Vagina (tissue), 2 donors: ENCODE results near the gene ABCD4. TPM values are rescaled to one million over a fixed set of nuclear protein-coding genes. Genes with fewer than 3 reads are reported as not detected.

Experiments
- DNase-seq, 2 donors: peaks; one replicate each; pipeline ENCODE4 v3.0.0-alpha.2; 2017; ENCODE audit errors: extremely low spot score in 2 of 2
- H3K27ac ChIP-seq: fragments of 200-600 bp; sonication (generic); one replicate; pipeline ENCODE4 v1.5.1; 2019
- H3K27me3 ChIP-seq: fragments of 200-600 bp; sonication (generic); one replicate; pipeline ENCODE4 v1.5.1; 2019
- H3K36me3 ChIP-seq, 2 donors: fragments of 200-600 bp; sonication (generic); one replicate each; pipeline ENCODE4 v1.5.1; 2017 to 2019
- H3K4me1 ChIP-seq: fragments of 200-600 bp; sonication (generic); one replicate; pipeline ENCODE4 v1.5.1; 2019
- H3K4me3 ChIP-seq, 2 donors: fragments of 200-600 bp; sonication (generic); 1 replicate in 1 of 2; 2 replicates in 1 of 2; pipeline ENCODE4 v1.5.1; 2016 to 2019
- H3K9me3 ChIP-seq: fragments of 200-600 bp; sonication (generic); one replicate; pipeline ENCODE4 v1.5.1; 2019
- CTCF ChIP-seq, 3 experiments: fragments of 450-650 bp in 2 of 3; fragments of 200-600 bp in 1 of 3; sonication (generic) in 1 of 3; IDR thresholded peaks; one replicate each; pipeline ENCODE4 v1.5.1; 2017 to 2019; ENCODE audit warnings: antibody characterized with exemption in 3 of 3, mild to moderate bottlenecking in 2 of 3, moderate library complexity in 2 of 3
- POLR2A ChIP-seq, 2 donors: fragments of 450-650 bp; IDR thresholded peaks; one replicate each; pipeline ENCODE4 v1.6.1; 2017; ENCODE audit warnings: antibody characterized with exemption in 2 of 2, mild to moderate bottlenecking in 2 of 2, moderate library complexity in 2 of 2
- POLR2AphosphoS5 ChIP-seq, 2 donors: sonication (generic); formaldehyde crosslinking; IDR thresholded peaks; one replicate each; pipeline ENCODE4 v1.9.0; 2017; ENCODE audit warnings: antibody characterized with exemption in 2 of 2, mild to moderate bottlenecking in 2 of 2, low read depth in 1 of 2; ENCODE audit not compliant: insufficient read depth in 1 of 2
- intact Hi-C: fragments of 100-400 bp; cut with DNase I; formaldehyde crosslinking; loops from one replicate; pipeline ENCODE4 v1.15.1; 2023
- total RNA-seq: library from RNA; depleted of rRNA; stranded (reverse); fragments of >200 nt; gene quantifications from one replicate; pipeline ENCODE4 v1.2.3, GENCODE V29; 2016

ABCD4 gene
- total RNA-seq, 1 donor from 2014 or later: 52.3 TPM

- no peaks in the 10 kb centered on the region for H3K9me3 ChIP-seq
- intact Hi-C loops: loop anchor here (5.0 kb wide), 1 partner anchor 145 kb away; no protein-coding TSS in a partner anchor
These were observed 45.4 kb downstream of the ABCD4 start for GRCh38 chr14:74257078-74257940.

GRCh38 chr14:74255281-74255680, 47.5 kb downstream of the ABCD4 start:
- Histone ChIP-seq H3K36me3 (no peaks in the 10 kb centered on the region), H3K4me1 (peaks cover 22% of the 10 kb centered on the region), H3K27ac (no peak overlapping the region), H3K9me3 (no peaks in the 10 kb centered on the region), H3K4me3 (no peak overlapping the region), H3K27me3 (no peaks in the 10 kb centered on the region)
- intact Hi-C loops: loop anchor here (5.0 kb wide), 1 partner anchor 143 kb away; no protein-coding TSS in a partner anchor
- TF ChIP-seq POLR2A (IDR thresholded peaks at IDR 0.05): no peak
- TF ChIP-seq CTCF (IDR thresholded peaks at IDR 0.05): no peak
- no peak for TF ChIP-seq POLR2AphosphoS5 (IDR thresholded peaks at IDR 0.05; ENCODE audit: insufficient read depth in 1 of 2, low read depth in 1 of 2)
- DNase-seq: no peak

More at GRCh38 chr14:74257078-74257940, 45.4 kb downstream of the ABCD4 start:
- Histone ChIP-seq H3K36me3 (no peaks in the 10 kb centered on the region), H3K4me1 (peaks cover 18% of the 10 kb centered on the region), H3K27ac (no peak overlapping the region), H3K4me3 (peak overlapping the region; percentile 57 to 62), H3K27me3 (no peaks in the 10 kb centered on the region)
- no peak for DNase-seq
- peak; percentile 58 to 80 (median 59) for TF ChIP-seq CTCF (IDR thresholded peaks at IDR 0.05)
- TF ChIP-seq POLR2A (IDR thresholded peaks at IDR 0.05): no peak
- peak in 1 of 2 donors; percentile 4 for TF ChIP-seq POLR2AphosphoS5 (IDR thresholded peaks at IDR 0.05; ENCODE audit: insufficient read depth in 1 of 2, low read depth in 1 of 2)

GRCh38 chr14:74249433-74250375, 53.0 kb downstream of the ABCD4 start:
- peaks cover 4% of the 10 kb centered on the region for H3K4me1 ChIP-seq
- TF ChIP-seq POLR2AphosphoS5 (IDR thresholded peaks at IDR 0.05; ENCODE audit: insufficient read depth in 1 of 2, low read depth in 1 of 2): no peak
- no peak for TF ChIP-seq CTCF (IDR thresholded peaks at IDR 0.05)
- no peak for TF ChIP-seq POLR2A (IDR thresholded peaks at IDR 0.05)
- no peak overlapping the region for H3K4me3 ChIP-seq
- H3K27ac ChIP-seq: no peak overlapping the region
- DNase-seq: no peak
- no peaks in the 10 kb centered on the region for H3K27me3 ChIP-seq
- H3K9me3 ChIP-seq: no peaks in the 10 kb centered on the region
- no peaks in the 10 kb centered on the region for H3K36me3 ChIP-seq
- intact Hi-C loops: no loop called here

- Histone ChIP-seq H3K4me3 (no peak overlapping the region), H3K27me3 (no peaks in the 10 kb centered on the region), H3K27ac (no peak overlapping the region), H3K36me3 (no peaks in the 10 kb centered on the region), H3K9me3 (no peaks in the 10 kb centered on the region), H3K4me1 (peaks cover 4% of the 10 kb centered on the region)
- TF ChIP-seq CTCF (IDR thresholded peaks at IDR 0.05): no peak
- no peak for TF ChIP-seq POLR2A (IDR thresholded peaks at IDR 0.05)
- no peak for TF ChIP-seq POLR2AphosphoS5 (IDR thresholded peaks at IDR 0.05; ENCODE audit: insufficient read depth in 1 of 2, low read depth in 1 of 2)
- intact Hi-C loops: no loop called here
- DNase-seq: no peak
These were observed 54.7 kb downstream of the ABCD4 start for GRCh38 chr14:74248017-74248416.
